AG04449 (cell line): ENCODE results near the gene EP300.
"Not testable (repeated sequence)": the region's sequence is repeated elsewhere in the genome, so short reads cannot be mapped to it uniquely, and the experiment has no call there.

ENCODE experiments used
- CTCF ChIA-PET: fragments of 350-600 bp; formaldehyde crosslinking; extraction: SDS; loops from one replicate; lab custom pipeline; 2021; ENCODE audit warnings: antibody characterized with exemption; lab: Yijun Ruan, JAX
- POLR2A ChIA-PET: fragments of 400-600, 350-600 bp; formaldehyde crosslinking; extraction: SDS; loops from one replicate; lab custom pipeline; 2020; ENCODE audit warnings: antibody characterized with exemption, inconsistent platforms; lab: Yijun Ruan, JAX
- DNase-seq: peaks from one replicate; pipeline ENCODE4 v3.0.0-alpha.2; 2010; ENCODE audit warnings: low read depth, low spot score
- H3K4me3 ChIP-seq: 2 replicates; pipeline ENCODE4 v1.5.1; 2011; ENCODE audit warnings: low read depth, mild to moderate bottlenecking, control low read depth, low read length
- CTCF ChIP-seq: IDR thresholded peaks from one replicate; pipeline ENCODE4 v1.5.1; 2011; ENCODE audit warnings: mild to moderate bottlenecking, moderate library complexity, low read length, control low read depth, inconsistent platforms; ENCODE audit not compliant: insufficient read depth; ENCODE audit errors: missing control alignments

Gene EP300

GRCh38 chr22:41140365-41140957 is 48.1 kb downstream of the EP300 start:
- no peak for DNase-seq
- H3K4me3 ChIP-seq: no peak overlapping the region
- no peak for TF ChIP-seq CTCF
- POLR2A ChIA-PET: no interaction called here
- CTCF ChIA-PET: interaction anchor here (1.6 kb wide), 1 partner anchor 218 kb away, joined by 5 read pairs; no protein-coding TSS in a partner anchor

GRCh38 chr22:41145921-41146320 is 53.5 kb downstream of the EP300 start:
- CTCF ChIA-PET: interaction anchor here (0.6 to 2.0 kb wide), 2 partner anchors 8 to 15 kb away, joined by 3 to 4 read pairs; no protein-coding TSS in a partner anchor
- DNase-seq, POLR2A ChIA-PET, H3K4me3 ChIP-seq: not testable (repeated sequence)

- TF ChIP-seq CTCF: no peak
- ChIA-PET CTCF (interaction anchor here (0.6 to 2.0 kb wide), 2 partner anchors 9 to 16 kb away, joined by 3 to 4 read pairs; no protein-coding TSS in a partner anchor), POLR2A (no interaction called here)
- no peak for DNase-seq
- H3K4me3 ChIP-seq: no peak overlapping the region
These were observed 54.2 kb downstream of the EP300 start for GRCh38 chr22:41146573-41146972.

- no peak overlapping the region for H3K4me3 ChIP-seq
- no peak for TF ChIP-seq CTCF
- ChIA-PET CTCF (interaction anchor here (1.0 to 4.6 kb wide), 2 partner anchors 11 to 226 kb away, joined by 3 to 15 read pairs; no protein-coding TSS in a partner anchor), POLR2A (no interaction called here)
- DNase-seq: no peak
These were observed 55.3 kb downstream of the EP300 start for GRCh38 chr22:41147722-41148121.

- H3K4me3 ChIP-seq: no peak overlapping the region
- DNase-seq: no peak
- no peak for TF ChIP-seq CTCF
- ChIA-PET CTCF (no interaction called here), POLR2A (no interaction called here)
These were observed 60.5 kb downstream of the EP300 start for GRCh38 chr22:41152902-41153301.

GRCh38 chr22:41157083-41157482 is 64.7 kb downstream of the EP300 start:
- ChIA-PET POLR2A (no interaction called here), CTCF (no interaction called here)
- no peak for DNase-seq
- H3K4me3 ChIP-seq: no peak overlapping the region
- TF ChIP-seq CTCF: no peak

GRCh38 chr22:41169157-41169556 is 76.8 kb downstream of the EP300 start:
- POLR2A ChIA-PET: no interaction called here
- no peak for DNase-seq
- TF ChIP-seq CTCF: no peak
- no peak overlapping the region for H3K4me3 ChIP-seq
- CTCF ChIA-PET: interaction anchor here (1.0 kb wide), 1 partner anchor 349 kb away, joined by 4 read pairs; no protein-coding TSS in a partner anchor
